Ramos (cell line): Measurements from ENCODE around the gene MYO5A.
"Not testable (repeated sequence)": the region's sequence is repeated elsewhere in the genome, so short reads cannot be mapped to it uniquely, and the experiment has no call there.

Source experiments
- in situ Hi-C: fragments of 300-500 bp; cut with MboI; formaldehyde crosslinking; loops from one replicate; pipeline ENCODE4 v1.14.3; 2022; ENCODE audit warnings: low sequenced_read_pairs; ENCODE audit not compliant: unreplicated experiment

Gene MYO5A

GRCh38 chr15:52303093-52303772 is 225.4 kb downstream of the MYO5A start:
- in situ Hi-C loops: no loop called here

GRCh38 chr15:52301265-52301847 is 227.3 kb downstream of the MYO5A start:
- in situ Hi-C loops: no loop called here

- in situ Hi-C loops: no loop called here
These were observed 233.2 kb downstream of the MYO5A start, which contains the start of gene MYO5C for GRCh38 chr15:52295421-52296001. TSS of gene MYO5C (minus strand) at chr15:52295804. CDS start at chr15:52295636, 168 bp downstream.

- in situ Hi-C loops: no loop called here
These were observed 233.7 kb downstream of the MYO5A start for GRCh38 chr15:52294881-52295420.

- in situ Hi-C loops: no loop called here
These were observed 235.8 kb downstream of the MYO5A start for GRCh38 chr15:52292780-52293392.

GRCh38 chr15:52291204-52291603 is 237.5 kb downstream of the MYO5A start:
- in situ Hi-C loops: no loop called here

- in situ Hi-C loops: no loop called here
These were observed 237.9 kb downstream of the MYO5A start for GRCh38 chr15:52290800-52291199.

GRCh38 chr15:52290329-52290728 is 238.4 kb downstream of the MYO5A start:
- in situ Hi-C loops: no loop called here

- in situ Hi-C loops: no loop called here
These were observed 239.0 kb downstream of the MYO5A start for GRCh38 chr15:52289629-52290081.

GRCh38 chr15:52288986-52289385 is 239.7 kb downstream of the MYO5A start:
- in situ Hi-C loops: no loop called here

GRCh38 chr15:52288051-52288942 is 240.4 kb downstream of the MYO5A start:
- in situ Hi-C loops: no loop called here

- in situ Hi-C loops: no loop called here
These were observed 241.6 kb downstream of the MYO5A start for GRCh38 chr15:52287114-52287513.

GRCh38 chr15:52285941-52286340 is 242.7 kb downstream of the MYO5A start:
- in situ Hi-C loops: not testable (repeated sequence)

- in situ Hi-C loops: no loop called here
These were observed 244.5 kb downstream of the MYO5A start for GRCh38 chr15:52284164-52284563.

GRCh38 chr15:52283281-52283680 is 245.4 kb downstream of the MYO5A start:
- in situ Hi-C loops: no loop called here

GRCh38 chr15:52282418-52282817 is 246.3 kb downstream of the MYO5A start:
- in situ Hi-C loops: no loop called here

- in situ Hi-C loops: no loop called here
These were observed 247.3 kb downstream of the MYO5A start for GRCh38 chr15:52281085-52282035.

GRCh38 chr15:52280326-52281084 is 248.2 kb downstream of the MYO5A start:
- in situ Hi-C loops: no loop called here
